GM12874 (cell line): ENCODE results near the gene SEMA6B.

Experiments used
- CTCF ChIP-seq: IDR thresholded peaks from 2 replicates; pipeline ENCODE4 v1.5.1; 2011; ENCODE audit warnings: low read depth, mild to moderate bottlenecking, control low read depth, low read length, moderate library complexity; ENCODE audit not compliant: insufficient read depth

Gene SEMA6B

GRCh38 chr19:4567584-4568071 is 8.1 kb upstream of the SEMA6B start:
- peak; percentile 95 for TF ChIP-seq CTCF

DNA sequence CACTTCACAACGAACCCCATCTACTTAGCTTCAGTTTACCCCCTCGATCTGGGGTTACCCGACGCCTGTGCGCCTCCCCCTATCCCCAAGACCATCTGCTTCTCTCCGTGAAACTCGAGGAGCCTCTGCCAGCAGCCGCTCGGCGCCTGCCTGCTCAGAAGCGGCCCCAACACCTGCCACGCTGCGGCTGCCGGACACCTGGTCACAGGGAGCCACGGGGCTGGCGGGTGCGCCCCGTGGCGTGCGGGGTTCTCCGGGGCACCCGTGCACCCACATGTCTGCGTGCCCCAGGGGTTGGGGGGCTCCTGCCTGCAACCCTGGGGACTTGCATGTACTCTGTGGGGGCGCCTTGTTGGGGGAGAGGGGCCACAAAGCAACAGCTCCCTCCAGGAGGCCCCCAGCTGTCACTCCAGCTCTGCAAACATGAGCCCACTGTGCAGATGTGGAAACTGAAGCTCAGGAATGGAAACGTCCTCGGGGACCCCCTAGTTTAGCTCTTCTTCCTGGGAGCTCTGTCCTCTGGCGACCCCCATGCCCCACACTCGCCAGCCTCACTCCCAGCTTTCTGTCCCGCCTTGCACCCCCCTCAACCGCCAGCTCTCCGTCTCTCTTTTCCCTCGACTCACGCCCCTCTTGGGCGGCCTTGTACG is 7.0 kb upstream of the SEMA6B start:
- TF ChIP-seq CTCF: no peak

DNA sequence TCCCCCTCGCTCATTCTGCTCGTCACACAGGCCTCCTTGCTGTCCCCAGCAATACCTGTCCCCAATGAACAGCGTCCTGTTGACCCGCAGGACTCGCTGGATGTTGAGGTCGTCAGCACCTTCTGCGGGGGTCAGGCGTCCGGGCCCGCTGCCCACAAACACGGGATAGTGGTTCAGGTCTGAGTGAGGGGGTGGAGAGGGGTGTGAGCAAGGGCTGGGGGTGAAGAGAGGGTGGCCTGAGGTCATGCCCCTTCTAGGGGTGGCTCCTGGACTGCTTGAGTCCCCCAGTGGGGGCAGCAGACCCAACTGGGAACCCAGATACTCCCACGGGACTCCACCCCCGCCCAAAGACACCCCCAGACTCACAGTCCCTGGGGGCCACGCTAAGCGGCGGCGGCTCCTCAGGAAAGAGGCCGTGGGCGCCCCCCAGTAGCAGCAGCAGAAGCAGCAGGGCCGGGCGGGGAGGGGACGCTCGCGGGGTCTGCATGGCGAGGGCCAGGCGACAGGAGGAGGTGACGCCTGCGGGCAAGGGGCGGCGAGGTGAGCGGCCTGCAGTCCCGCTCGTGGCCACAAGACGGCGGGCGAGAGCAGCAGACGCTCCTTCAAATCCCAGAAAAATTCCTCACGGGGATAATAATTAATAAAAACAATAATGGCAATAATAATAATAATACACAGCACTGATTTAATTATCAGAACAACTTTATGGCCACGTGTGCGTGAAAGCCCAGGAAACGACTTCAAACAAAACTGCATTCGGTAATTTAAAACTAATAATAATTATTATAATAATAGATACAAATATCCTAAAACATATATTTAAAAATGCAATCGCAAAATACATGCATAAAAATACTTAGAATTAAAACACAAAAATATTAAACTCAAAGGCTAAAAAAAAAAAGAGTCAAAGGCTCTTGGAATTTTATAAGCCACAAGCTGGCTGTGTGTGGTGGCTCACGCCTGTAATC is 1.2 kb downstream of the SEMA6B start:
- TF ChIP-seq CTCF: peak; percentile 99

GRCh38 chr19:4557144-4557970 is 2.1 kb downstream of the SEMA6B start:
- peak; percentile 54; the same call in 1 of the 2 replicates for TF ChIP-seq CTCF

DNA sequence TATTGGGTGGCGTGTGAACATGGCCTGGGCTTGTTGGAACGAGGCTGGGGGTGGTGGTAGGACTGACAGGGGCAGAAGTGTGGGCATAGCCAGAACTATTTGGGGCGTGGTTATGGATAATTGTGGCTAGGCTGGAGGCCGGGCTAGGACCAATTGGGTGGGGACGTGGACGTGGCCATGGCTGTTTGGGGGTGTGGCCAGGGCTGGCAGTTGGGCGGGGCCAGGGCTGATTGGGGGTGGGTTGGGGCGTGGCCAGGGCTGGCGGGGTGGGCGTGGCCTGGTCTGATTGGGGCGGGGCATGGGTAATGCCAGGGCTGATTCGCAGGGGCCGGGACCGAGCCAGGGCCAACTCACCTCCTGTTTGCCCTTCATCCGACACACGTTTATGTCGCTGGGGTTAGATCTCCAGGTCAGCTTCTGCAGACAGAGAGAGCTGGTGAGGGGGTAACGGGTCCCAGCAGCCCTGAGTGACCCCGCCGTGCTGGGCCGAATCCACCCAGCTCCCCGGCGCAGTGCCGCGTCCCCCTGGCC is 2.8 kb downstream of the SEMA6B start:
- TF ChIP-seq CTCF: no peak

- TF ChIP-seq CTCF: no peak
Observed at GRCh38 chr19:4555657-4556561, 3.6 kb downstream of the SEMA6B start.
